T-cell (primary cell): ENCODE results near the gene LEPR. TPM values are rescaled to one million over a fixed set of nuclear protein-coding genes. Genes with fewer than 3 reads are reported as not detected.
A peak's percentile ranks its signal among the peaks of the same experiment; 100 is the strongest.

ENCODE experiments used
- ATAC-seq, 4 experiments: fragments of 200-7000 bp in 3 of 4; fragments of 150-1000 bp in 1 of 4; cut with Tn5 transposase; replicated peaks in 1 of 4; 1 replicate in 3 of 4; 2 replicates in 1 of 4; pipeline ENCODE4 v1.10.0; 2021; ENCODE audit warnings: moderate library complexity in 3 of 4, mild to moderate bottlenecking in 2 of 4, moderate number of reproducible peaks in 1 of 4
- CTCF ChIA-PET, 2 donors: fragments of 300-600 bp; sonication (Branson Sonifier 250); formaldehyde crosslinking; loops; one replicate each; lab custom pipeline; 2022; ENCODE audit warnings: antibody characterized with exemption in 2 of 2; lab: Charles Lee
- POLR2A ChIA-PET, 2 donors: fragments of 300-600 bp; sonication (Branson Sonifier 250); formaldehyde crosslinking; loops; one replicate each; lab custom pipeline; 2022; ENCODE audit warnings: antibody characterized with exemption in 2 of 2; lab: Charles Lee
- DNase-seq, 35 experiments: peaks; one replicate each; pipeline versions ENCODE4 v3.0.0 to v3.0.0-alpha.2; 2013 to 2023
- H3K27ac ChIP-seq: one replicate; pipeline ENCODE4 v1.5.1; 2013; ENCODE audit warnings: low read length
- H3K27me3 ChIP-seq, 2 experiments: replicated peaks in 1 of 2; 1 replicate in 1 of 2; 2 replicates in 1 of 2; pipeline versions ENCODE4 v1.6.1 to v1.7.0; 2013; ENCODE audit warnings: low read length in 1 of 2, mixed read lengths in 1 of 2; ENCODE audit not compliant: control insufficient read depth in 2 of 2, insufficient read depth in 2 of 2; ENCODE audit errors: extremely low read depth in 1 of 2
- H3K36me3 ChIP-seq, 2 donors: 1 replicate in 1 of 2; 2 replicates in 1 of 2; pipeline versions ENCODE4 v1.6.1 to v1.7.0; 2013; ENCODE audit warnings: low read length in 1 of 2; ENCODE audit not compliant: control insufficient read depth in 2 of 2, insufficient read depth in 1 of 2; ENCODE audit errors: extremely low read depth in 1 of 2
- H3K4me1 ChIP-seq, 2 experiments: 1 replicate in 1 of 2; 2 replicates in 1 of 2; pipeline versions ENCODE4 v1.6.1 to v1.7.0; 2013; ENCODE audit warnings: low read length in 2 of 2, mixed read lengths in 1 of 2; ENCODE audit not compliant: insufficient read depth in 2 of 2, control insufficient read depth in 1 of 2; ENCODE audit errors: extremely low read depth in 1 of 2
- H3K4me3 ChIP-seq, 2 donors: 1 replicate in 1 of 2; 2 replicates in 1 of 2; pipeline versions ENCODE4 v1.5.1 to v1.7.0; 2013; ENCODE audit warnings: mild to moderate bottlenecking in 2 of 2, low read length in 1 of 2, moderate library complexity in 1 of 2; ENCODE audit not compliant: control insufficient read depth in 1 of 2; ENCODE audit errors: extremely low read depth in 1 of 2
- H3K9me3 ChIP-seq: 2 replicates; pipeline ENCODE4 v1.7.0; 2013
- H3K27ac Mint-ChIP-seq, 2 donors: one replicate each; pipeline ENCODE4 v1.8.0; 2020 to 2021; ENCODE audit warnings: mild to moderate bottlenecking in 2 of 2, mixed read lengths in 2 of 2
- H3K27me3 Mint-ChIP-seq, 2 donors: one replicate each; pipeline ENCODE4 v1.8.0; 2021 to 2022; ENCODE audit warnings: mixed read lengths in 2 of 2
- H3K36me3 Mint-ChIP-seq: one replicate; pipeline ENCODE4 v1.8.0; 2021; ENCODE audit warnings: mixed read lengths
- H3K4me1 Mint-ChIP-seq, 3 donors: one replicate each; pipeline ENCODE4 v1.8.0; 2020 to 2022; ENCODE audit warnings: mixed read lengths in 3 of 3, mild to moderate bottlenecking in 1 of 3
- H3K4me3 Mint-ChIP-seq, 3 donors: one replicate each; pipeline ENCODE4 v1.8.0; 2020 to 2022; ENCODE audit warnings: mild to moderate bottlenecking in 3 of 3, mixed read lengths in 3 of 3, moderate library complexity in 3 of 3
- H3K9me3 Mint-ChIP-seq, 3 donors: one replicate each; pipeline ENCODE4 v1.8.0; 2020 to 2022; ENCODE audit warnings: mixed read lengths in 3 of 3
- WGBS: methylation state at CpG from one replicate; pipeline ENCODE4 v1.1.5; 2013; ENCODE audit warnings: missing lambda C conversion rate; ENCODE audit not compliant: insufficient coverage; 5-methylcytosine and 5-hydroxymethylcytosine counted together
- total RNA-seq, 35 experiments: library from RNA in 6 of 35; stranded (reverse) in 6 of 35; fragments of 120-200 nt in 1 of 35; gene quantifications; one replicate each; pipeline versions ENCODE4 v1.2.1 to v1.2.4 and lab custom pipeline; 2013 to 2026

Gene LEPR
- total RNA-seq, 5 donors from 2014 or later (not counting 1 experiment from before 2014, with no cell fraction given) = 0.95 to 2.1 (median 1.3) TPM

- Mint-ChIP-seq H3K36me3 (peaks cover 32% of the 10 kb centered on the region), H3K27ac (peak overlapping the region in 1 of 2 donors; percentile 45), H3K4me3 (no peak overlapping the region), H3K27me3 (no peaks in the 10 kb centered on the region), H3K4me1 (peaks cover 5 to 25% (median 8%) of the 10 kb centered on the region in 3 donors), H3K9me3 (no peaks in the 10 kb centered on the region)
- ChIA-PET POLR2A (interaction anchor here in 1 of 2 donors (0.6 kb wide), 1 partner anchor 28 kb away, joined by 4 read pairs; no protein-coding TSS in a partner anchor), CTCF (interaction anchor here (0.8 to 2.0 kb wide), 6 partner anchors 9 to 785 kb away, joined by 3 to 8 read pairs (median 4); partner anchors contain the start of genes LEPR (in 1 of the 2) and LEPROT (in 1 of the 2))
- Histone ChIP-seq H3K27ac (no peak overlapping the region), H3K9me3 (no peaks in the 10 kb centered on the region), H3K36me3 (peaks cover 0 to 26% of the 10 kb centered on the region in 2 donors), H3K27me3 (no peaks in the 10 kb centered on the region), H3K4me3 (no peak overlapping the region), H3K4me1 (no peaks in the 10 kb centered on the region)
- DNase-seq (no peak), ATAC-seq (no peak)
- WGBS = 85% methylated on average over 7 of the region's 7 CpGs
Observed at GRCh38 chr1:65429806-65430205, 9.3 kb downstream of the LEPR start.

GRCh38 chr1:65431111-65431705, 10.7 kb downstream of the LEPR start:
- CTCF ChIA-PET = interaction anchor here in 1 of 2 donors (0.6 to 1.7 kb wide), 4 partner anchors 9 to 256 kb away, joined by 3 to 7 read pairs (median 4); partner anchors contain the start of genes LEPR and LEPROT
- H3K4me3 Mint-ChIP-seq = no peak overlapping the region

DNA sequence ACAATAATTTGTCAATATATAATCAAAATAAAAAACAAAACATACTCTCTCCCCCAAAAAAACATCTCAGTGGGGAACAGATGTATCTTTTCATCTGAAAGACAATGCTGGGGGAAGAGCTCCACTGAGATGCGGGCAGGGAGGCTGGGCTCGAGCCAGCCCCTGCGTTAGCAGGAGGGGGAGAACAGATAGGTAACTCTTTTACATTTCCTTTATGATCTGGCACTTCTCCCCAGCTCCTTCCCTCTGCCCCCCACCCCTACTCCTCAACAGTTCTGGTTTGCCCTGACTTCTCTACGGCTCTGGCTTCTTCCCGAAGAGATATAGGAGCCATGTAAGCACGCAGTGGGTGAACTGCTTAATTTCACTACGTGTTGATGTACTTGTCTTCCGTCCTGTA, 12.4 kb downstream of the LEPR start:
- no peak overlapping the region for H3K4me3 ChIP-seq
- DNase-seq (no peak), ATAC-seq (no peak)
- Mint-ChIP-seq H3K36me3 (peaks cover 26% of the 10 kb centered on the region), H3K9me3 (no peaks in the 10 kb centered on the region), H3K27me3 (no peaks in the 10 kb centered on the region), H3K27ac (no peak overlapping the region), H3K4me1 (peaks cover 0 to 25% (median 8%) of the 10 kb centered on the region in 3 donors), H3K4me3 (no peak overlapping the region)
- ChIA-PET POLR2A (no interaction called here), CTCF (interaction anchor here in 1 of 2 donors (0.7 to 1.4 kb wide), 2 partner anchors 13 to 27 kb away, joined by 3 to 4 read pairs; partner anchors contain the start of genes LEPR and LEPROT)
- H3K27ac ChIP-seq = no peak overlapping the region
- H3K36me3 ChIP-seq = peaks cover 0 to 13% of the 10 kb centered on the region in 2 donors
- H3K27me3 ChIP-seq = no peaks in the 10 kb centered on the region
- H3K9me3 ChIP-seq = no peaks in the 10 kb centered on the region
- H3K4me1 ChIP-seq = no peaks in the 10 kb centered on the region
- 100% methylated on average over 2 of the region's 8 CpGs for WGBS

More at GRCh38 chr1:65431111-65431705, 10.7 kb downstream of the LEPR start:
- no peak overlapping the region for H3K27ac ChIP-seq
- no peaks in the 10 kb centered on the region for H3K4me1 ChIP-seq
- ATAC-seq = peak in 2 of 4 experiments; percentile 50 to 52
- Mint-ChIP-seq H3K9me3 (no peaks in the 10 kb centered on the region), H3K27ac (no peak overlapping the region), H3K36me3 (peaks cover 25% of the 10 kb centered on the region), H3K4me1 (peaks cover 0 to 25% (median 8%) of the 10 kb centered on the region in 3 donors), H3K27me3 (no peaks in the 10 kb centered on the region)
- H3K4me3 ChIP-seq = no peak overlapping the region
- DNase-seq = peak in 1 of 35 experiments; percentile 48
- peaks cover 0 to 15% of the 10 kb centered on the region in 2 donors for H3K36me3 ChIP-seq
- POLR2A ChIA-PET = no interaction called here
- WGBS = no CpG with 5 or more reads among the region's 1 CpG
- H3K9me3 ChIP-seq = no peaks in the 10 kb centered on the region
- no peaks in the 10 kb centered on the region for H3K27me3 ChIP-seq

- no peak for DNase-seq
- POLR2A ChIA-PET = interaction anchor here in 1 of 2 donors (0.6 kb wide), 2 partner anchors 55 to 338 kb away, joined by 4 read pairs; no protein-coding TSS in a partner anchor
- no peak overlapping the region for H3K4me3 Mint-ChIP-seq
- peaks cover 0 to 22% (median 6%) of the 10 kb centered on the region in 3 donors for H3K4me1 Mint-ChIP-seq
- Histone ChIP-seq H3K27ac (no peak overlapping the region), H3K9me3 (no peaks in the 10 kb centered on the region), H3K4me3 (no peak overlapping the region), H3K4me1 (no peaks in the 10 kb centered on the region), H3K36me3 (peaks cover 0 to 7% of the 10 kb centered on the region in 2 donors), H3K27me3 (no peaks in the 10 kb centered on the region)
- no peaks in the 10 kb centered on the region for H3K27me3 Mint-ChIP-seq
- no peak overlapping the region for H3K27ac Mint-ChIP-seq
- no peaks in the 10 kb centered on the region for H3K9me3 Mint-ChIP-seq
- no CpG with 5 or more reads among the region's 1 CpG for WGBS
- CTCF ChIA-PET = no interaction called here
- no peak for ATAC-seq
- peaks cover 23% of the 10 kb centered on the region for H3K36me3 Mint-ChIP-seq
Observed at GRCh38 chr1:65434255-65434654, 13.8 kb downstream of the LEPR start.

DNA sequence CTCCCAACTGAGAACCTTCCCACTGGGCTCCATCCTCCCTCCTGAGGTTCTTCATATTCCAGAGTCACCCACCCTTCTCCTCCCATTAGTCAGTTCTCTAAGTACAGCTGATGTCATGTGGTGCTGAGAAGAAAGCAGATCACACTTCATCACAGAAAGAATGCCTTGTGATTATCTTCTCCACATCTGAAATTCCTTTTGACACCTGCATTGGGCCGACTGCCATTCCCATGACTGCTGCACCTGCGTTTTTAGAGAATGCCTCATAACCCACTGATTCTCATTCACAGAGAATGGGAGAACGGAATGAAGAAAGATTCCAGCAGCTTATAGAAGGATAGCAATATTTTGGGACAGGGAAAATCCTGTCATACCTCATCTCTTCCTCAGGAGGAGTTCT, 14.3 kb downstream of the LEPR start:
- CTCF ChIA-PET = no interaction called here
- ATAC-seq = no peak
- H3K9me3 Mint-ChIP-seq = no peaks in the 10 kb centered on the region

GRCh38 chr1:65435987-65436386, 15.5 kb downstream of the LEPR start:
- Histone ChIP-seq H3K4me1 (no peaks in the 10 kb centered on the region), H3K27ac (no peak overlapping the region), H3K9me3 (no peaks in the 10 kb centered on the region), H3K4me3 (no peak overlapping the region), H3K27me3 (no peaks in the 10 kb centered on the region), H3K36me3 (peaks cover 0 to 5% of the 10 kb centered on the region in 2 donors)
- Mint-ChIP-seq H3K9me3 (no peaks in the 10 kb centered on the region), H3K27ac (no peak overlapping the region), H3K27me3 (no peaks in the 10 kb centered on the region), H3K36me3 (peaks cover 23% of the 10 kb centered on the region), H3K4me1 (peaks cover 0 to 13% (median under 1%) of the 10 kb centered on the region in 3 donors), H3K4me3 (no peak overlapping the region)
- ChIA-PET POLR2A (no interaction called here), CTCF (interaction anchor here in 1 of 2 donors (1.2 kb wide), 1 partner anchor 24 kb away, joined by 4 read pairs; no protein-coding TSS in a partner anchor)
- no CpG with 5 or more reads among the region's 2 CpGs for WGBS
- no peak for DNase-seq
- ATAC-seq = no peak

More for the DNA sequence above, 14.3 kb downstream of the LEPR start:
- Mint-ChIP-seq H3K4me1 (peaks cover 0 to 21% (median 6%) of the 10 kb centered on the region in 3 donors), H3K27ac (peak overlapping the region in 1 of 2 donors; percentile 36), H3K4me3 (no peak overlapping the region), H3K36me3 (peaks cover 23% of the 10 kb centered on the region), H3K27me3 (no peaks in the 10 kb centered on the region)
- no peaks in the 10 kb centered on the region for H3K4me1 ChIP-seq
- H3K27me3 ChIP-seq = no peaks in the 10 kb centered on the region
- H3K27ac ChIP-seq = no peak overlapping the region
- POLR2A ChIA-PET = interaction anchor here in 1 of 2 donors (0.6 kb wide), 1 partner anchor 339 kb away, joined by 4 read pairs; no protein-coding TSS in a partner anchor
- H3K36me3 ChIP-seq = peaks cover 0 to 7% of the 10 kb centered on the region in 2 donors
- DNase-seq = no peak
- no CpG with 5 or more reads among the region's 3 CpGs for WGBS
- H3K9me3 ChIP-seq = no peaks in the 10 kb centered on the region
- no peak overlapping the region for H3K4me3 ChIP-seq
